Chondrocyte (in vitro differentiated cells): ENCODE results near the gene LZIC. TPM values are rescaled to one million over a fixed set of nuclear protein-coding genes. Genes with fewer than 3 reads are reported as not detected.

Experiments used
- DNase-seq: peaks from one replicate; pipeline ENCODE4 v3.0.0; 2021; ENCODE audit warnings: mixed read lengths, low spot score
- H3K27ac Mint-ChIP-seq: one replicate; pipeline ENCODE4 v1.8.0; 2021; ENCODE audit warnings: mild to moderate bottlenecking, moderate library complexity, mixed read lengths; ENCODE audit not compliant: unreplicated experiment
- H3K27me3 Mint-ChIP-seq: 2 replicates; pipeline ENCODE4 v1.8.0; 2021; ENCODE audit warnings: low read depth, mixed read lengths
- H3K36me3 Mint-ChIP-seq: 2 replicates; pipeline ENCODE4 v1.8.0; 2021; ENCODE audit warnings: low read depth, mixed read lengths
- H3K4me1 Mint-ChIP-seq: 2 replicates; pipeline ENCODE4 v1.8.0; 2021; ENCODE audit warnings: low read depth, mild to moderate bottlenecking, mixed read lengths
- H3K4me3 Mint-ChIP-seq: one replicate; pipeline ENCODE4 v1.8.0; 2021; ENCODE audit warnings: mild to moderate bottlenecking, moderate library complexity, mixed read lengths; ENCODE audit not compliant: unreplicated experiment
- H3K9me3 Mint-ChIP-seq: 2 replicates; pipeline ENCODE4 v1.8.0; 2021; ENCODE audit warnings: low read depth, mixed read lengths
- CTCF ChIP-seq: fragments of 200-600 bp; sonication (generic); IDR thresholded peaks from 2 replicates; pipeline ENCODE4 v1.5.0; 2021; ENCODE audit warnings: antibody characterized with exemption, mild to moderate bottlenecking, moderate library complexity
- total RNA-seq: library from RNA; stranded (reverse); gene quantifications from 3 replicates; pipeline ENCODE4 v1.2.1, GENCODE V29; 2021

LZIC gene
- total RNA-seq, 1 donor from 2014 or later: 28.4 TPM

- H3K9me3 Mint-ChIP-seq: no peaks in the 10 kb centered on the region
- TF ChIP-seq CTCF: peak; percentile 86
- peaks cover 25% of the 10 kb centered on the region for H3K4me1 Mint-ChIP-seq
- DNase-seq: peak; percentile 32
- peak overlapping the region; percentile 99 for H3K4me3 Mint-ChIP-seq
- H3K36me3 Mint-ChIP-seq: peaks cover 6% of the 10 kb centered on the region
- H3K27ac Mint-ChIP-seq: peak overlapping the region; percentile 98
- no peaks in the 10 kb centered on the region for H3K27me3 Mint-ChIP-seq
Measured at GRCh38 chr1:9942399-9942938, 722 bp downstream of the LZIC start.

GRCh38 chr1:9929431-9930385, 13.5 kb downstream of the LZIC start:
- DNase-seq: peak; percentile 12
- Mint-ChIP-seq H3K27me3 (no peaks in the 10 kb centered on the region), H3K27ac (no peak overlapping the region), H3K36me3 (peaks cover 10% of the 10 kb centered on the region), H3K9me3 (no peaks in the 10 kb centered on the region), H3K4me1 (no peaks in the 10 kb centered on the region), H3K4me3 (no peak overlapping the region)
- TF ChIP-seq CTCF: no peak

GRCh38 chr1:9927259-9927658, 15.9 kb downstream of the LZIC start:
- DNase-seq: no peak
- TF ChIP-seq CTCF: no peak
- H3K4me3 Mint-ChIP-seq: no peak overlapping the region
- no peak overlapping the region for H3K27ac Mint-ChIP-seq
- no peaks in the 10 kb centered on the region for H3K9me3 Mint-ChIP-seq
- H3K4me1 Mint-ChIP-seq: no peaks in the 10 kb centered on the region
- no peaks in the 10 kb centered on the region for H3K27me3 Mint-ChIP-seq
- peaks cover 4% of the 10 kb centered on the region for H3K36me3 Mint-ChIP-seq

- no peak for TF ChIP-seq CTCF
- H3K27me3 Mint-ChIP-seq: no peaks in the 10 kb centered on the region
- H3K4me3 Mint-ChIP-seq: no peak overlapping the region
- DNase-seq: no peak
- H3K36me3 Mint-ChIP-seq: no peaks in the 10 kb centered on the region
- H3K9me3 Mint-ChIP-seq: peaks cover 2% of the 10 kb centered on the region
- no peaks in the 10 kb centered on the region for H3K4me1 Mint-ChIP-seq
- H3K27ac Mint-ChIP-seq: no peak overlapping the region
Measured at GRCh38 chr1:9922342-9922741, 20.8 kb downstream of the LZIC start.

- H3K27ac Mint-ChIP-seq: no peak overlapping the region
- H3K36me3 Mint-ChIP-seq: no peaks in the 10 kb centered on the region
- no peaks in the 10 kb centered on the region for H3K4me1 Mint-ChIP-seq
- no peak for DNase-seq
- peaks cover 2% of the 10 kb centered on the region for H3K9me3 Mint-ChIP-seq
- H3K4me3 Mint-ChIP-seq: no peak overlapping the region
- TF ChIP-seq CTCF: no peak
- no peaks in the 10 kb centered on the region for H3K27me3 Mint-ChIP-seq
Measured at GRCh38 chr1:9920606-9921005, 22.6 kb downstream of the LZIC start.
